Endothelial cell of umbilical vein (primary cell): ENCODE results near the gene CCDC15. TPM values are rescaled to one million over a fixed set of nuclear protein-coding genes. Genes with fewer than 3 reads are reported as not detected.
"Not testable (repeated sequence)": the region's sequence is repeated elsewhere in the genome, so short reads cannot be mapped to it uniquely, and the experiment has no call there.

Experiments
- BruUV-seq: library from RNA; stranded (reverse); fragments of 400-500 nt; replicated peaks from 2 replicates; lab custom pipeline; 2021; lab: Mats Ljungman, UMichigan
- CTCF ChIA-PET: fragments of 300-600, 350-600 bp; sonication (Branson Sonifier 250); formaldehyde crosslinking; loops from one replicate; lab custom pipeline; 2021; ENCODE audit warnings: antibody characterized with exemption, inconsistent platforms; lab: Charles Lee
- POLR2A ChIA-PET: fragments of 300-600, 350-600 bp; sonication (Branson Sonifier 250); formaldehyde crosslinking; loops from one replicate; lab custom pipeline; 2021; ENCODE audit warnings: antibody characterized with exemption, inconsistent platforms; lab: Charles Lee
- DNase-seq: peaks from one replicate; pipeline ENCODE4 v3.0.0-alpha.2; 2011; ENCODE audit warnings: low read depth, low spot score
- FAIRE-seq: peaks from 2 replicates; lab custom pipeline; 2011; peaks lifted over from hg19 to GRCh38; lab: Jason Lieb, UNC
- H2AFZ ChIP-seq: 2 replicates; pipeline ENCODE4 v1.6.0; 2012; ENCODE audit warnings: low read depth, low read length, control low read depth, inconsistent platforms
- H3K27ac ChIP-seq: 2 replicates; pipeline ENCODE4 v1.5.1; 2011; ENCODE audit warnings: low read depth, mild to moderate bottlenecking, control low read depth, low read length, moderate library complexity; ENCODE audit not compliant: insufficient read depth
- H3K27me3 ChIP-seq, 2 experiments: 2 replicates each; pipeline versions ENCODE4 v1.6.0 to v1.6.1; 2011; ENCODE audit warnings: low read length in 2 of 2, mixed read lengths in 1 of 2; ENCODE audit not compliant: control insufficient read depth in 2 of 2, insufficient read depth in 2 of 2
- H3K36me3 ChIP-seq, 2 experiments: 2 replicates in 1 of 2; 3 replicates in 1 of 2; pipeline ENCODE4 v1.5.1; 2011; ENCODE audit warnings: low read length in 2 of 2, mild to moderate bottlenecking in 1 of 2, moderate library complexity in 1 of 2; ENCODE audit not compliant: control insufficient read depth in 2 of 2, insufficient read depth in 2 of 2; ENCODE audit errors: extremely low read depth in 1 of 2
- H3K4me1 ChIP-seq: 3 replicates; pipeline ENCODE4 v1.5.1; 2011; ENCODE audit warnings: mild to moderate bottlenecking, low read length; ENCODE audit not compliant: control insufficient read depth, insufficient read depth; ENCODE audit errors: extremely low read depth
- H3K4me2 ChIP-seq: 2 replicates; pipeline ENCODE4 v1.6.1; 2011; ENCODE audit warnings: low read length, control low read depth, mixed read lengths; ENCODE audit not compliant: insufficient read depth
- H3K4me3 ChIP-seq, 3 experiments: fragments of 200-600 bp in 1 of 3; sonication (generic), shearing (Covaris generic) in 1 of 3; replicated peaks in 1 of 3; 2 replicates each; pipeline ENCODE4 v1.5.1; 2011 to 2016; ENCODE audit warnings: control low read depth in 3 of 3, low read length in 3 of 3, mild to moderate bottlenecking in 2 of 3, inconsistent platforms in 1 of 3, low read depth in 1 of 3, moderate library complexity in 1 of 3; ENCODE audit not compliant: insufficient read depth in 1 of 3
- H3K79me2 ChIP-seq: 2 replicates; pipeline ENCODE4 v1.6.0; 2012; ENCODE audit warnings: low read length, inconsistent platforms; ENCODE audit not compliant: control insufficient read depth, insufficient read depth
- H3K9ac ChIP-seq: replicated peaks from 2 replicates; pipeline ENCODE3; 2011; ENCODE audit warnings: low read length, control low read depth; ENCODE audit not compliant: insufficient read depth; ENCODE audit errors: extremely low read depth
- H3K9me1 ChIP-seq: replicated peaks from 3 replicates; pipeline ENCODE4 v1.6.0; 2011; ENCODE audit warnings: mild to moderate bottlenecking, low read length; ENCODE audit not compliant: control insufficient read depth, insufficient read depth; ENCODE audit errors: extremely low read depth
- H3K9me3 ChIP-seq: replicated peaks from 2 replicates; pipeline ENCODE4 v1.5.1; 2012; ENCODE audit warnings: low read length, inconsistent platforms; ENCODE audit not compliant: control insufficient read depth, insufficient read depth
- H4K20me1 ChIP-seq: replicated peaks from 2 replicates; pipeline ENCODE3; 2011; ENCODE audit warnings: mild to moderate bottlenecking, low read length; ENCODE audit not compliant: control insufficient read depth, insufficient read depth; ENCODE audit errors: extremely low read depth
- POLR2AphosphoS5 ChIP-seq: IDR thresholded peaks from 2 replicates; pipeline ENCODE4 v1.6.1; 2012; ENCODE audit warnings: low read depth, mild to moderate bottlenecking, control low read depth, low read length, moderate library complexity; ENCODE audit not compliant: insufficient read depth
- dilution Hi-C: fragments of 300-500 bp; cut with MboI; formaldehyde crosslinking; loops from one replicate; pipeline ENCODE4 v1.15.0; 2019; ENCODE audit warnings: low sequenced_read_pairs; ENCODE audit not compliant: extremely low pct_ligation_motif_present
- intact Hi-C: fragments of 100-400 bp; cut with micrococcal nuclease; formaldehyde crosslinking; loops from one replicate; pipeline ENCODE4 v1.10.0; 2022
- polyA plus RNA-seq, 4 experiments: library from polyadenylated mRNA; depleted of rRNA in 3 of 4; stranded (reverse) in 3 of 4; unstranded in 1 of 4; fragments of >200 nt; gene quantifications; 2 replicates each; pipeline versions ENCODE4 v1.2.1 to v1.2.3, GENCODE V29; 2011 to 2012; ENCODE audit warnings: missing spikeins in 1 of 4
- total RNA-seq: library from RNA; stranded (reverse); gene quantifications from 2 replicates; pipeline ENCODE4 v1.2.3, GENCODE V29; 2021
- TF ChIP-seq, protein P1 (sequence below), 2 donors: IDR thresholded peaks; 1 replicate in 1 of 2; 2 replicates in 1 of 2; pipeline ENCODE4 v1.5.1; 2011; ENCODE audit warnings: low read length in 2 of 2, mild to moderate bottlenecking in 2 of 2, moderate library complexity in 2 of 2, control low read depth in 1 of 2, inconsistent platforms in 1 of 2, low read depth in 1 of 2; ENCODE audit not compliant: insufficient read depth in 1 of 2; ENCODE audit errors: extremely low read depth in 1 of 2

Gene CCDC15
- total and polyA plus RNA-seq, 2 donors (not counting 3 experiments of a cell fraction or from before 2014, with no cell fraction given) = 0.75 to 3.8 TPM

- Histone ChIP-seq H4K20me1 (no peaks in the 10 kb centered on the region), H3K9ac (no peak overlapping the region), H3K79me2 (no peaks in the 10 kb centered on the region), H3K4me3 (no peak overlapping the region), H3K4me2 (no peak overlapping the region), H3K9me3 (no peaks in the 10 kb centered on the region), H2AFZ (no peak overlapping the region), H3K9me1 (no peaks in the 10 kb centered on the region), H3K27ac (no peak overlapping the region), H3K27me3 (no peaks in the 10 kb centered on the region), H3K4me1 (no peaks in the 10 kb centered on the region), H3K36me3 (no peaks in the 10 kb centered on the region)
- dilution Hi-C loops = no loop called here
- intact Hi-C loops = loop anchor here (1.0 to 10.0 kb wide), 9 partner anchors 129 to 909 kb away; partner anchors contain the start of genes STT3A and TMEM218
- BruUV-seq = no TSS peak
- TF ChIP-seq POLR2AphosphoS5 = no peak
- TF ChIP-seq, protein P1, sequence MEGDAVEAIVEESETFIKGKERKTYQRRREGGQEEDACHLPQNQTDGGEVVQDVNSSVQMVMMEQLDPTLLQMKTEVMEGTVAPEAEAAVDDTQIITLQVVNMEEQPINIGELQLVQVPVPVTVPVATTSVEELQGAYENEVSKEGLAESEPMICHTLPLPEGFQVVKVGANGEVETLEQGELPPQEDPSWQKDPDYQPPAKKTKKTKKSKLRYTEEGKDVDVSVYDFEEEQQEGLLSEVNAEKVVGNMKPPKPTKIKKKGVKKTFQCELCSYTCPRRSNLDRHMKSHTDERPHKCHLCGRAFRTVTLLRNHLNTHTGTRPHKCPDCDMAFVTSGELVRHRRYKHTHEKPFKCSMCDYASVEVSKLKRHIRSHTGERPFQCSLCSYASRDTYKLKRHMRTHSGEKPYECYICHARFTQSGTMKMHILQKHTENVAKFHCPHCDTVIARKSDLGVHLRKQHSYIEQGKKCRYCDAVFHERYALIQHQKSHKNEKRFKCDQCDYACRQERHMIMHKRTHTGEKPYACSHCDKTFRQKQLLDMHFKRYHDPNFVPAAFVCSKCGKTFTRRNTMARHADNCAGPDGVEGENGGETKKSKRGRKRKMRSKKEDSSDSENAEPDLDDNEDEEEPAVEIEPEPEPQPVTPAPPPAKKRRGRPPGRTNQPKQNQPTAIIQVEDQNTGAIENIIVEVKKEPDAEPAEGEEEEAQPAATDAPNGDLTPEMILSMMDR (IDR thresholded peaks at IDR 0.05; ENCODE audit: extremely low read depth in 1 of 2, insufficient read depth in 1 of 2, low read depth in 1 of 2, low read length in 2 of 2) = peak; percentile 50 to 60
- DNase-seq (peak; percentile 86), FAIRE-seq (peak; percentile 90)
- ChIA-PET CTCF (interaction anchor here (1.0 to 5.7 kb wide), 5 partner anchors 64 to 473 kb away, joined by 4 to 40 read pairs (median 9); partner anchors contain the start of gene ROBO4), POLR2A (no interaction called here)
These were observed 8.1 kb downstream of the CCDC15 start for GRCh38 chr11:124961972-124962609.

GRCh38 chr11:124968197-124968596 is 14.2 kb downstream of the CCDC15 start:
- POLR2A ChIA-PET, H3K9me1 ChIP-seq, H3K4me3 ChIP-seq, H3K4me1 ChIP-seq, H3K36me3 ChIP-seq, BruUV-seq, H3K27ac ChIP-seq, H2AFZ ChIP-seq, H3K9ac ChIP-seq, H3K4me2 ChIP-seq, FAIRE-seq, dilution Hi-C loops, H4K20me1 ChIP-seq, H3K9me3 ChIP-seq, H3K79me2 ChIP-seq, DNase-seq, H3K27me3 ChIP-seq: not testable (repeated sequence)
- intact Hi-C loops = loop anchor here (5.0 to 10.0 kb wide), 2 partner anchors 481 to 627 kb away; partner anchors contain the start of gene STT3A
- CTCF ChIA-PET = interaction anchor here (1.1 to 2.0 kb wide), 5 partner anchors 123 to 437 kb away, joined by 3 to 7 read pairs (median 3); partner anchors contain the start of gene PKNOX2
